ENCODE data around the gene SLCO3A1.

GRCh38 chr15:92107510-92107909 lies 254.0 kb downstream of the SLCO3A1 start:
- TF ChIP-seq CTCF (IDR thresholded peaks at IDR 0.05 in 8 of 11, conservative IDR thresholded peaks at IDR 0.05 in 3 of 11): no peak
- TF ChIP-seq POLR2A (IDR thresholded peaks at IDR 0.05): no peak
- TF ChIP-seq POLR2AphosphoS5 (IDR thresholded peaks at IDR 0.05): no peak
